Measurements from ENCODE around the gene ACADM. TPM values are rescaled to one million over a fixed set of nuclear protein-coding genes. Genes with fewer than 3 reads are reported as not detected.

Gene ACADM
- total and polyA plus RNA-seq, 2 experiments from 2014 or later: 37.7 to 52.8 TPM

- Histone ChIP-seq H3K27ac (ENCODE audit: low read depth) (no peak overlapping the region), H4K20me1 (replicated peaks; ENCODE audit: insufficient read depth) (no peaks in the 10 kb centered on the region), H3K9me2 (ENCODE audit: insufficient read depth) (peaks cover 3% of the 10 kb centered on the region; the same call in 1 of the 2 replicates), H3F3A (replicated peaks; ENCODE audit: low read depth) (no peaks in the 10 kb centered on the region), H3K4me2 (no peak overlapping the region), H3K4me1 (ENCODE audit: insufficient read depth) (peaks cover 14% of the 10 kb centered on the region), H3K79me2 (replicated peaks; ENCODE audit: insufficient read depth) (peaks cover 10% of the 10 kb centered on the region), H3K36me3 (ENCODE audit: insufficient read depth) (no peaks in the 10 kb centered on the region), H3K4me3 (no peak overlapping the region), H2AFZ (no peak overlapping the region), H3K27me3 (ENCODE audit: insufficient read depth) (no peaks in the 10 kb centered on the region)
- peaks cover 22% of the 10 kb centered on the region for H3K4me1 Mint-ChIP-seq
- H3K4me3 Mint-ChIP-seq: no peak overlapping the region
- TF ChIP-seq, protein P1, sequence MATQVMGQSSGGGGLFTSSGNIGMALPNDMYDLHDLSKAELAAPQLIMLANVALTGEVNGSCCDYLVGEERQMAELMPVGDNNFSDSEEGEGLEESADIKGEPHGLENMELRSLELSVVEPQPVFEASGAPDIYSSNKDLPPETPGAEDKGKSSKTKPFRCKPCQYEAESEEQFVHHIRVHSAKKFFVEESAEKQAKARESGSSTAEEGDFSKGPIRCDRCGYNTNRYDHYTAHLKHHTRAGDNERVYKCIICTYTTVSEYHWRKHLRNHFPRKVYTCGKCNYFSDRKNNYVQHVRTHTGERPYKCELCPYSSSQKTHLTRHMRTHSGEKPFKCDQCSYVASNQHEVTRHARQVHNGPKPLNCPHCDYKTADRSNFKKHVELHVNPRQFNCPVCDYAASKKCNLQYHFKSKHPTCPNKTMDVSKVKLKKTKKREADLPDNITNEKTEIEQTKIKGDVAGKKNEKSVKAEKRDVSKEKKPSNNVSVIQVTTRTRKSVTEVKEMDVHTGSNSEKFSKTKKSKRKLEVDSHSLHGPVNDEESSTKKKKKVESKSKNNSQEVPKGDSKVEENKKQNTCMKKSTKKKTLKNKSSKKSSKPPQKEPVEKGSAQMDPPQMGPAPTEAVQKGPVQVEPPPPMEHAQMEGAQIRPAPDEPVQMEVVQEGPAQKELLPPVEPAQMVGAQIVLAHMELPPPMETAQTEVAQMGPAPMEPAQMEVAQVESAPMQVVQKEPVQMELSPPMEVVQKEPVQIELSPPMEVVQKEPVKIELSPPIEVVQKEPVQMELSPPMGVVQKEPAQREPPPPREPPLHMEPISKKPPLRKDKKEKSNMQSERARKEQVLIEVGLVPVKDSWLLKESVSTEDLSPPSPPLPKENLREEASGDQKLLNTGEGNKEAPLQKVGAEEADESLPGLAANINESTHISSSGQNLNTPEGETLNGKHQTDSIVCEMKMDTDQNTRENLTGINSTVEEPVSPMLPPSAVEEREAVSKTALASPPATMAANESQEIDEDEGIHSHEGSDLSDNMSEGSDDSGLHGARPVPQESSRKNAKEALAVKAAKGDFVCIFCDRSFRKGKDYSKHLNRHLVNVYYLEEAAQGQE (IDR thresholded peaks at IDR 0.05; ENCODE audit: unreplicated experiment): no peak
- TF ChIP-seq, protein P2, sequence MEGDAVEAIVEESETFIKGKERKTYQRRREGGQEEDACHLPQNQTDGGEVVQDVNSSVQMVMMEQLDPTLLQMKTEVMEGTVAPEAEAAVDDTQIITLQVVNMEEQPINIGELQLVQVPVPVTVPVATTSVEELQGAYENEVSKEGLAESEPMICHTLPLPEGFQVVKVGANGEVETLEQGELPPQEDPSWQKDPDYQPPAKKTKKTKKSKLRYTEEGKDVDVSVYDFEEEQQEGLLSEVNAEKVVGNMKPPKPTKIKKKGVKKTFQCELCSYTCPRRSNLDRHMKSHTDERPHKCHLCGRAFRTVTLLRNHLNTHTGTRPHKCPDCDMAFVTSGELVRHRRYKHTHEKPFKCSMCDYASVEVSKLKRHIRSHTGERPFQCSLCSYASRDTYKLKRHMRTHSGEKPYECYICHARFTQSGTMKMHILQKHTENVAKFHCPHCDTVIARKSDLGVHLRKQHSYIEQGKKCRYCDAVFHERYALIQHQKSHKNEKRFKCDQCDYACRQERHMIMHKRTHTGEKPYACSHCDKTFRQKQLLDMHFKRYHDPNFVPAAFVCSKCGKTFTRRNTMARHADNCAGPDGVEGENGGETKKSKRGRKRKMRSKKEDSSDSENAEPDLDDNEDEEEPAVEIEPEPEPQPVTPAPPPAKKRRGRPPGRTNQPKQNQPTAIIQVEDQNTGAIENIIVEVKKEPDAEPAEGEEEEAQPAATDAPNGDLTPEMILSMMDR (conservative IDR thresholded peaks at IDR 0.05; ENCODE audit: low read depth in 2 of 2): no peak
- TF ChIP-seq ZNF114 (CRISPR knock-in tag; IDR thresholded peaks at IDR 0.05): no peak
- no peak for TF ChIP-seq NANOG (IDR thresholded peaks at IDR 0.05; ENCODE audit: borderline replicate concordance)
- TF ChIP-seq EZH2 (IDR thresholded peaks at IDR 0.05; ENCODE audit: low read depth, unreplicated experiment): no peak
- no peak for TF ChIP-seq POLR2AphosphoS5 (IDR thresholded peaks at IDR 0.05; ENCODE audit: low read depth)
- no peak for TF ChIP-seq ETS1 (IDR thresholded peaks at IDR 0.05)
- TF ChIP-seq CREB1 (CRISPR knock-in tag; IDR thresholded peaks at IDR 0.05; ENCODE audit: low read depth): no peak
- no peak for TF ChIP-seq JUNB (IDR thresholded peaks at IDR 0.05; ENCODE audit: unreplicated experiment)
- no peak for TF ChIP-seq STAT1 (IDR thresholded peaks at IDR 0.05; ENCODE audit: unreplicated experiment)
- no peak for TF ChIP-seq ZNF462 (CRISPR knock-in tag; IDR thresholded peaks at IDR 0.05)
- TF ChIP-seq EZH2phosphoT487 (IDR thresholded peaks at IDR 0.05; ENCODE audit: unreplicated experiment): no peak
- TF ChIP-seq ZNF331 (CRISPR knock-in tag; IDR thresholded peaks at IDR 0.05; ENCODE audit: low read depth): no peak
- no peaks in the 10 kb centered on the region for H3K27me3 Mint-ChIP-seq (ENCODE audit: insufficient read depth, low read depth, poor library complexity)
- H3K27ac Mint-ChIP-seq: no peak overlapping the region
- peaks cover 9% of the 10 kb centered on the region; the same call in 2 of the 3 replicates for H3K36me3 Mint-ChIP-seq (ENCODE audit: low read depth)
- DNase-seq (ENCODE audit: low spot score) (no peak), ATAC-seq (no peak)
- H3K9me3 Mint-ChIP-seq: peaks cover 13% of the 10 kb centered on the region
Measured at GRCh38 chr1:75720820-75721219, 3.7 kb upstream of the ACADM start.
